Gastrocnemius medialis (tissue), 4 donors: ENCODE results near the gene C1QTNF3. TPM values are rescaled to one million over a fixed set of nuclear protein-coding genes. Genes with fewer than 3 reads are reported as not detected.

Experiments
- ATAC-seq, 2 donors: fragments of 150-250 bp; one replicate each; pipeline ENCODE4 v1.9.1; 2016
- DNase-seq, 2 donors: peaks; one replicate each; pipeline ENCODE4 v3.0.0-alpha.2; 2019
- H3K27ac ChIP-seq, 4 donors: fragments of 200-600 bp; sonication (generic); 1 replicate in 1 of 4; 2 replicates in 3 of 4; pipeline ENCODE4 v1.5.1; 2016 to 2018; ENCODE audit warnings: mild to moderate bottlenecking in 2 of 4, moderate library complexity in 1 of 4
- H3K27me3 ChIP-seq, 3 donors: fragments of 200-600 bp; sonication (generic) in 2 of 3; 1 replicate in 1 of 3; 2 replicates in 2 of 3; pipeline versions ENCODE4 v1.5.1 to v1.6.0; 2016 to 2019; ENCODE audit warnings: mild to moderate bottlenecking in 1 of 3, moderate library complexity in 1 of 3
- H3K36me3 ChIP-seq, 2 donors: fragments of 200-600 bp; sonication (generic) in 1 of 2; one replicate each; pipeline ENCODE4 v1.5.1; 2017 to 2018
- H3K4me1 ChIP-seq, 2 donors: fragments of 200-600 bp; sonication (generic) in 1 of 2; one replicate each; pipeline ENCODE4 v1.5.1; 2016 to 2017; ENCODE audit warnings: mild to moderate bottlenecking in 2 of 2
- H3K4me3 ChIP-seq, 4 donors: fragments of 200-600 bp; sonication (generic) in 3 of 4; 1 replicate in 1 of 4; 2 replicates in 3 of 4; pipeline ENCODE4 v1.5.1; 2016 to 2019; ENCODE audit warnings: mild to moderate bottlenecking in 2 of 4
- H3K9me3 ChIP-seq, 3 donors: fragments of 200-600 bp; sonication (generic) in 2 of 3; 1 replicate in 1 of 3; 2 replicates in 2 of 3; pipeline ENCODE4 v1.5.1; 2016 to 2019
- POLR2A ChIP-seq, 2 donors: fragments of 450-650 bp; IDR thresholded peaks; one replicate each; pipeline ENCODE4 v1.6.1; 2017; ENCODE audit warnings: antibody characterized with exemption in 2 of 2, mild to moderate bottlenecking in 2 of 2, moderate library complexity in 2 of 2
- in situ Hi-C, 4 donors: fragments of 200-750 bp; cut with MboI; loops; one replicate each; pipeline versions ENCODE4 v1.15.0 to v1.8.0; 2017; ENCODE audit warnings: low sequenced_read_pairs in 4 of 4
- intact Hi-C: fragments of 100-400 bp; cut with DNase I; formaldehyde crosslinking; loops from one replicate; pipeline ENCODE4 v1.15.1; 2023; ENCODE audit warnings: low total_unique reads
- total RNA-seq, 4 donors: library from RNA; depleted of rRNA; stranded (reverse); fragments of >200 nt; gene quantifications; one replicate each; pipeline versions ENCODE4 v1.1.0 to v1.2.3, GENCODE V29; 2016
- TF ChIP-seq, protein P1 (sequence below), 5 experiments: fragments of 450-650 bp in 3 of 5; fragments of 200-600 bp in 2 of 5; sonication (generic) in 2 of 5; IDR thresholded peaks in 4 of 5; conservative IDR thresholded peaks in 1 of 5; 1 replicate in 4 of 5; 2 replicates in 1 of 5; pipeline ENCODE4 v1.5.1; 2016 to 2019; ENCODE audit warnings: antibody characterized with exemption in 5 of 5, mild to moderate bottlenecking in 3 of 5, moderate library complexity in 3 of 5

C1QTNF3 gene
- total RNA-seq, 4 donors from 2014 or later, result 0.33 to 1.00 TPM; not detected in 2

DNA sequence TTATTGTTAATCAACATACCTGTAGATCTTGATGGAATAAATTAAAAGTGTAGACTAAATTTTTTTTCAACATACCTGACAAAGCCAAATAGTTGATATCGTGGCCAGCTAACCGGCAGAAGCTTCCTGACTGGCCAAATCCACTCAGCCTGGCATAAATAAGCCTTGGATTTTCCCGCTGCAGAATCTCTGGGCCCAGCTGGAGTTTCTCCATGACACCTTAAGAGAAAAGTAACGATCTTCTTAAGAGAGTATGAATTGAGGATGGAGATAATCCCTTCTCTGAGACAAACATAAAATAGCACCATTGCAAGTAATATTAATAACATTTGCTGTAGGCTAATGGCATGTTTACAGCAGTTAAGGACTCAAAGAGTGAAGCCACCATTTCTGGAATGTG, 37.3 kb downstream of the C1QTNF3 start:
- Histone ChIP-seq H3K4me3 (no peak overlapping the region), H3K9me3 (no peaks in the 10 kb centered on the region), H3K36me3 (peaks cover 0 to 23% of the 10 kb centered on the region in 2 donors), H3K27me3 (no peaks in the 10 kb centered on the region), H3K4me1 (peaks cover 6 to 14% of the 10 kb centered on the region in 2 donors), H3K27ac (no peak overlapping the region)
- in situ Hi-C loops, result loop anchor here in 3 of 4 donors (25.0 kb wide), 2 partner anchors 457 to 907 kb away; partner anchors contain the start of genes BRIX1 (in 2 of the 3) and RAD1 (in 2 of the 3)
- ATAC-seq (no peak), DNase-seq (no peak)
- TF ChIP-seq, protein P1, sequence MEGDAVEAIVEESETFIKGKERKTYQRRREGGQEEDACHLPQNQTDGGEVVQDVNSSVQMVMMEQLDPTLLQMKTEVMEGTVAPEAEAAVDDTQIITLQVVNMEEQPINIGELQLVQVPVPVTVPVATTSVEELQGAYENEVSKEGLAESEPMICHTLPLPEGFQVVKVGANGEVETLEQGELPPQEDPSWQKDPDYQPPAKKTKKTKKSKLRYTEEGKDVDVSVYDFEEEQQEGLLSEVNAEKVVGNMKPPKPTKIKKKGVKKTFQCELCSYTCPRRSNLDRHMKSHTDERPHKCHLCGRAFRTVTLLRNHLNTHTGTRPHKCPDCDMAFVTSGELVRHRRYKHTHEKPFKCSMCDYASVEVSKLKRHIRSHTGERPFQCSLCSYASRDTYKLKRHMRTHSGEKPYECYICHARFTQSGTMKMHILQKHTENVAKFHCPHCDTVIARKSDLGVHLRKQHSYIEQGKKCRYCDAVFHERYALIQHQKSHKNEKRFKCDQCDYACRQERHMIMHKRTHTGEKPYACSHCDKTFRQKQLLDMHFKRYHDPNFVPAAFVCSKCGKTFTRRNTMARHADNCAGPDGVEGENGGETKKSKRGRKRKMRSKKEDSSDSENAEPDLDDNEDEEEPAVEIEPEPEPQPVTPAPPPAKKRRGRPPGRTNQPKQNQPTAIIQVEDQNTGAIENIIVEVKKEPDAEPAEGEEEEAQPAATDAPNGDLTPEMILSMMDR (IDR thresholded peaks at IDR 0.05 in 4 of 5, conservative IDR thresholded peaks at IDR 0.05 in 1 of 5), result no peak
- no peak for TF ChIP-seq POLR2A (IDR thresholded peaks at IDR 0.05)
- intact Hi-C loops, result loop anchor here (5.0 kb wide), 1 partner anchor 912 kb away; the partner anchor contains the start of genes BRIX1 and RAD1

DNA sequence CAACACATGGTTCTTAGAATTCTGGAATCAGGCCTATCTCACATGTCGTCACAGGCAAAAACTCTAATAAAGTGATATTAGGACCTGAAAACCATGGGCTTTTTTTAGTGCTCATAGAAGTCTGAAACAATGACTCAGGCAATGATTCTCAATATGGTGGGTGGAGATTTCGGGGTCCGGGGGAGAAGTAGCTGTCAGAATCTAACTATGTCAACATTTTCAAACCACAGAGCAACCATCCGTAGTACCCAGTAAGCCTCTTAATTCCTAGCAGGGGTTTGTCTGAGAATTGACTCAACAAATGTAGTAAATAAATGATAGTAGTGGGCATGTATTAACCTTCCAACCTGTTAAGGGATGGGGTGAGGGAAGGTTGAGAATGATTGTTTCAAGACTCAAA, 37.8 kb downstream of the C1QTNF3 start:
- intact Hi-C loops, result loop anchor here (5.0 kb wide), 1 partner anchor 912 kb away; the partner anchor contains the start of genes BRIX1 and RAD1
- ATAC-seq (no peak), DNase-seq (no peak)
- peaks cover 0 to 23% of the 10 kb centered on the region in 2 donors for H3K36me3 ChIP-seq
- no peak overlapping the region for H3K27ac ChIP-seq
- H3K4me3 ChIP-seq, result no peak overlapping the region
- TF ChIP-seq POLR2A (IDR thresholded peaks at IDR 0.05), result no peak
- TF ChIP-seq, protein P1 (IDR thresholded peaks at IDR 0.05 in 4 of 5, conservative IDR thresholded peaks at IDR 0.05 in 1 of 5), result no peak
- peaks cover 6 to 14% of the 10 kb centered on the region in 2 donors for H3K4me1 ChIP-seq
- no peaks in the 10 kb centered on the region for H3K27me3 ChIP-seq
- in situ Hi-C loops, result loop anchor here in 3 of 4 donors (25.0 kb wide), 2 partner anchors 457 to 907 kb away; partner anchors contain the start of genes BRIX1 (in 2 of the 3) and RAD1 (in 2 of the 3)
- H3K9me3 ChIP-seq, result no peaks in the 10 kb centered on the region

DNA sequence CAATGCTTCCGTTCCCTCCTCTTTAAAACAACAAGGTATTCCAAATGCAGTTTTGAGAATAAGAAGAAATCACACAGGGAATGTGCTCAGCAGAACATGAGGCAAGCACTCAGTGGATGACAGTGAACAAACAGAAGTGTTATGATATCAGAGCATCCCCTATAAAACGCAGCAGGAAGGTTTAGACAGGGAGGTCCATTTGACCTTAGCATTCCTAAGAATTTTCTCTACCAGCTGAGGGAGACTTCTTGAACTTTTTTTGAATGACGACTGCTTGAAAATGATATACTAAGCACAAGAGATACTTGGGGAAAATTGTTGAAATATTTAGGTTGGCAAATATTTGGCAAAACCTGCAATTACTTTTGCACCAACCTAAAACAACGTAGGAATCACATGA, 39.1 kb downstream of the C1QTNF3 start:
- Histone ChIP-seq H3K4me1 (peaks cover 6 to 12% of the 10 kb centered on the region in 2 donors), H3K4me3 (no peak overlapping the region), H3K27me3 (no peaks in the 10 kb centered on the region), H3K27ac (no peak overlapping the region), H3K36me3 (peaks cover 0 to 23% of the 10 kb centered on the region in 2 donors), H3K9me3 (no peaks in the 10 kb centered on the region)
- in situ Hi-C loops, result loop anchor here in 3 of 4 donors (25.0 kb wide), 2 partner anchors 458 to 908 kb away; partner anchors contain the start of genes BRIX1 (in 2 of the 3) and RAD1 (in 2 of the 3)
- DNase-seq, result no peak
- intact Hi-C loops, result no loop called here
- no peak for ATAC-seq
- TF ChIP-seq, protein P1 (IDR thresholded peaks at IDR 0.05 in 4 of 5, conservative IDR thresholded peaks at IDR 0.05 in 1 of 5), result no peak
- TF ChIP-seq POLR2A (IDR thresholded peaks at IDR 0.05), result no peak

DNA sequence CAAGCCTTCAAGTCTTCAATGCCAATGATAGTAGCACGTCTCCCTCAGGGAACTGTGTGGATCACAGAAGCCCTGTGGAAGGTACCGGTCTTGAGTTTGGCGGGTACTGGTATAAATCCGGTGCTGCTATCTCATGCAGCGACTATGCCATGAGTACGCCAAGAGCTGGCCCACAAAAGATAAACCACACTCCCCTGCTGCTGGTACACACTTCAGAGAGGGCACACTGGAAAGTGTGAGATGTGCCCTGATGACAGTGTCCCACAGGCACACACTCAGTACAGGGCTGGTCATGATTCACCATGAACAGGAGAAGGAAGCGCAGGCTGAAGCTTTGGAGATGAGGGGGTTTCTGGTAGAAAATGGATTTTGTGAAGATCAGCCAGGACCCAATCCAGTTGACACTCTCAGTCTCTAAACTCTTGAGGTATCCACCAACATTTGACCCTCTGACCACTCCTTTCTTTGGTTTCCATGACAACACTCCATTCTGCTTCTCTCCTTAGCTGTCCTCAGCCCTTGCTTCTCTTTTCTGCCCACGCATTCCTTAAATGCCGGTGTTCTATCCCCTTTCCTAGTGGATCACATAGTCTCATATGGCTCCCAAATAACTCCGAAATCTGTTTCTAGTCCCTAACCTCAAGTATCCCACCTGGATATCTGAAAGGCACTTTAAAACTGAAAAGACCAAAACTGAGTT, 40.2 kb downstream of the C1QTNF3 start:
- ATAC-seq (no peak), DNase-seq (no peak)
- in situ Hi-C loops, result loop anchor here in 3 of 4 donors (25.0 kb wide), 2 partner anchors 460 to 910 kb away; partner anchors contain the start of genes BRIX1 (in 2 of the 3) and RAD1 (in 2 of the 3)
- Histone ChIP-seq H3K4me3 (no peak overlapping the region), H3K9me3 (no peaks in the 10 kb centered on the region), H3K27me3 (no peaks in the 10 kb centered on the region), H3K36me3 (peaks cover 0 to 23% of the 10 kb centered on the region in 2 donors), H3K27ac (no peak overlapping the region), H3K4me1 (peaks cover 0 to 9% of the 10 kb centered on the region in 2 donors)
- intact Hi-C loops, result no loop called here
- TF ChIP-seq, protein P1 (IDR thresholded peaks at IDR 0.05 in 4 of 5, conservative IDR thresholded peaks at IDR 0.05 in 1 of 5), result no peak
- TF ChIP-seq POLR2A (IDR thresholded peaks at IDR 0.05), result no peak
